Activated naive CD8-positive, alpha-beta T cell treated with anti-CD3 and anti-CD28 coated beads, Interleukin-2, amount 50 U/mL, for 24 hours (primary cell): ENCODE results near the gene GLS.
"Not testable (repeated sequence)": the region's sequence is repeated elsewhere in the genome, so short reads cannot be mapped to it uniquely, and the experiment has no call there.

Source experiments
- ATAC-seq: fragments of 150-1000 bp; cut with Tn5 transposase; one replicate; pipeline ENCODE4 v1.10.0; 2021
- DNase-seq: peaks from one replicate; pipeline ENCODE4 v3.0.0; 2021
- H3K27ac Mint-ChIP-seq: one replicate; pipeline ENCODE4 v1.8.0; 2021; ENCODE audit warnings: mild to moderate bottlenecking, mixed read lengths
- H3K27me3 Mint-ChIP-seq: one replicate; pipeline ENCODE4 v1.8.0; 2021; ENCODE audit warnings: mixed read lengths
- H3K36me3 Mint-ChIP-seq: one replicate; pipeline ENCODE4 v1.8.0; 2021; ENCODE audit warnings: low read depth, mixed read lengths
- H3K4me1 Mint-ChIP-seq: one replicate; pipeline ENCODE4 v1.8.0; 2021; ENCODE audit warnings: mixed read lengths
- H3K4me3 Mint-ChIP-seq: one replicate; pipeline ENCODE4 v1.8.0; 2021; ENCODE audit warnings: mild to moderate bottlenecking, moderate library complexity, mixed read lengths
- H3K9me3 Mint-ChIP-seq: one replicate; pipeline ENCODE4 v1.8.0; 2021; ENCODE audit warnings: mixed read lengths

The GLS gene

DNA sequence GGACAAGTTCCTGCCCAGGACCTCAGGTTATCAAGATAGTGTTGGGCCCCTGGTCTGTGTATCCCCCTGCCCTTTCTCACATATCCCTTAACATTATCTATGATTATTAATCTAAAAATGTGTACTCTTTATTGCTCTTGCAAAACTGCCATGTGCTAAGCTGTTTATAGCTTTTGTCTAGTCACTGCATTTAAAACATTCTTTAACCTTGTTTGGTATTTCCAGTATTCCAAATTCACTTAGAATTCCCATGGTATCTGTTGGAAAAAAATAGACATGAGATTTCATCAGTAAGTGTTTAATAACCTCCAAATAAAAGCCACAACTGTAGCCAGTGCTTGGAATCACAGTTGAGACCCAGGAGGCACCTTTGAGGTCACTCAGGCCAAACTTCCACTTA, 16.2 kb upstream of the GLS start:
- DNase-seq = no peak
- Mint-ChIP-seq H3K36me3 (peaks cover 17% of the 10 kb centered on the region), H3K9me3 (peaks cover 11% of the 10 kb centered on the region), H3K27me3 (no peaks in the 10 kb centered on the region), H3K4me3 (no peak overlapping the region), H3K27ac (no peak overlapping the region), H3K4me1 (peaks cover 22% of the 10 kb centered on the region)
- ATAC-seq = no peak

GRCh38 chr2:190867212-190867611, 13.4 kb upstream of the GLS start:
- no peaks in the 10 kb centered on the region for H3K27me3 Mint-ChIP-seq
- H3K4me3 Mint-ChIP-seq = no peak overlapping the region
- no peak overlapping the region for H3K27ac Mint-ChIP-seq
- ATAC-seq (no peak), DNase-seq (no peak)
- peaks cover 9% of the 10 kb centered on the region for H3K36me3 Mint-ChIP-seq
- H3K9me3 Mint-ChIP-seq = peaks cover under 1% of the 10 kb centered on the region
- peaks cover 19% of the 10 kb centered on the region for H3K4me1 Mint-ChIP-seq

- no peak overlapping the region for H3K4me3 Mint-ChIP-seq
- H3K4me1 Mint-ChIP-seq = peaks cover 13% of the 10 kb centered on the region
- no peaks in the 10 kb centered on the region for H3K27me3 Mint-ChIP-seq
- peaks cover 5% of the 10 kb centered on the region for H3K36me3 Mint-ChIP-seq
- DNase-seq (no peak), ATAC-seq (no peak)
- H3K9me3 Mint-ChIP-seq = no peaks in the 10 kb centered on the region
- H3K27ac Mint-ChIP-seq = no peak overlapping the region
Observed at GRCh38 chr2:190867832-190868231, 12.8 kb upstream of the GLS start.

DNA sequence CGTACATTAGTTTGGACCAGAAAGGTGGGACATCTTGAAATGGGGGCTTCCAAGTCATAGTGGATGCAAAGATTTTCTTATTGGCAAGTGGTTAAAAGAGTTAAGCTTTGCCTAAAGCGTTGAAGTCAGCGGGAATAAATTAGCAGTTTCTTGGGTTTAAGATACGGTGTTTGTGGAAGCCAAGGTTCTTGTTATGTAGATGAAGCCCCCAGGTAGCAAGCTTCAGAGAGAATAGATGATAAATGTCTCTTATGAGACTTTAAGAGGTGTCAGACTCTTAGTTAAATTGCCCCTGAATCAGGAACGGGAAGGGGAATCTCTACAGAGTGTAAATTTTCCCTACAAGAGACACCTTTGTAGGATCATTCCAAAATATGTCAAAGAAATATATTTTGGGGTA, 10.9 kb upstream of the GLS start:
- Mint-ChIP-seq H3K27me3 (no peaks in the 10 kb centered on the region), H3K4me3 (no peak overlapping the region), H3K36me3 (peaks cover 5% of the 10 kb centered on the region), H3K9me3 (no peaks in the 10 kb centered on the region), H3K27ac (no peak overlapping the region), H3K4me1 (no peaks in the 10 kb centered on the region)
- ATAC-seq = no peak
- DNase-seq = no peak

- ATAC-seq, H3K27ac Mint-ChIP-seq, H3K9me3 Mint-ChIP-seq, H3K4me3 Mint-ChIP-seq, H3K36me3 Mint-ChIP-seq, DNase-seq, H3K27me3 Mint-ChIP-seq: not testable (repeated sequence)
- peaks cover 23% of the 10 kb centered on the region for H3K4me1 Mint-ChIP-seq
Observed at GRCh38 chr2:190873451-190873850, 7.2 kb upstream of the GLS start.

DNA sequence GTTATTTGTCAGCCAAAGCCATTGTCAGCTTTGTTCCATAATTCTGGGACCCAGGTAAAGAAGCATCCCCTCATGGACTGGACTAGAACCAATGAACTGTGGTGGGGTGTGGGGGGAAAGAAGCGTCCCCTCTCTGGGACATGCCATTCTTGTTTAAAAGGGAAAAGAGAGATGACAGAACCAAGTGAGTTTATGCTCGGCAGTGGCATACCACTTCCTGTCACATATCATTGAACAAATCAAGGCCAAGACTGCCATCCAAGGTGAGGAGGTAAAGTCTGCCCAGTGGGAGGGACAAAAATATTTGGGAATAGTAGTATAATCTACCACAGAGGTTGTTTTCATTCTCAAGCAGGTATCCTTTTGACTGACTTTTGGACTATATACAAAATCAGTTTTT, 4.7 kb upstream of the GLS start:
- H3K27ac Mint-ChIP-seq = peak overlapping the region; percentile 50
- H3K4me3 Mint-ChIP-seq = no peak overlapping the region
- H3K27me3 Mint-ChIP-seq = no peaks in the 10 kb centered on the region
- ATAC-seq (no peak), DNase-seq (no peak)
- peaks cover 3% of the 10 kb centered on the region for H3K36me3 Mint-ChIP-seq
- no peaks in the 10 kb centered on the region for H3K9me3 Mint-ChIP-seq
- H3K4me1 Mint-ChIP-seq = peaks cover 39% of the 10 kb centered on the region

GRCh38 chr2:190876631-190877030, 4.0 kb upstream of the GLS start:
- H3K4me1 Mint-ChIP-seq = peaks cover 40% of the 10 kb centered on the region
- no peaks in the 10 kb centered on the region for H3K27me3 Mint-ChIP-seq
- no peak for ATAC-seq
- H3K4me3 Mint-ChIP-seq = no peak overlapping the region
- no peak overlapping the region for H3K27ac Mint-ChIP-seq
- H3K9me3 Mint-ChIP-seq = no peaks in the 10 kb centered on the region
- DNase-seq = no peak
- H3K36me3 Mint-ChIP-seq = peaks cover 3% of the 10 kb centered on the region

GRCh38 chr2:190877436-190877835, 3.2 kb upstream of the GLS start:
- H3K36me3 Mint-ChIP-seq = peaks cover 9% of the 10 kb centered on the region
- no peak overlapping the region for H3K4me3 Mint-ChIP-seq
- no peak for DNase-seq
- H3K27me3 Mint-ChIP-seq = peaks cover 4% of the 10 kb centered on the region
- H3K9me3 Mint-ChIP-seq = no peaks in the 10 kb centered on the region
- ATAC-seq = no peak
- H3K27ac Mint-ChIP-seq = no peak overlapping the region
- H3K4me1 Mint-ChIP-seq = peaks cover 44% of the 10 kb centered on the region

GRCh38 chr2:190879474-190880377, 895 bp upstream of the GLS start:
- peak; percentile 59 for DNase-seq
- Mint-ChIP-seq H3K4me3 (peak overlapping the region; percentile 90), H3K27ac (peak overlapping the region; percentile 96), H3K27me3 (peaks cover 4% of the 10 kb centered on the region), H3K36me3 (peaks cover 30% of the 10 kb centered on the region), H3K9me3 (no peaks in the 10 kb centered on the region), H3K4me1 (peaks cover 57% of the 10 kb centered on the region)
- ATAC-seq = peak; percentile 5

DNA sequence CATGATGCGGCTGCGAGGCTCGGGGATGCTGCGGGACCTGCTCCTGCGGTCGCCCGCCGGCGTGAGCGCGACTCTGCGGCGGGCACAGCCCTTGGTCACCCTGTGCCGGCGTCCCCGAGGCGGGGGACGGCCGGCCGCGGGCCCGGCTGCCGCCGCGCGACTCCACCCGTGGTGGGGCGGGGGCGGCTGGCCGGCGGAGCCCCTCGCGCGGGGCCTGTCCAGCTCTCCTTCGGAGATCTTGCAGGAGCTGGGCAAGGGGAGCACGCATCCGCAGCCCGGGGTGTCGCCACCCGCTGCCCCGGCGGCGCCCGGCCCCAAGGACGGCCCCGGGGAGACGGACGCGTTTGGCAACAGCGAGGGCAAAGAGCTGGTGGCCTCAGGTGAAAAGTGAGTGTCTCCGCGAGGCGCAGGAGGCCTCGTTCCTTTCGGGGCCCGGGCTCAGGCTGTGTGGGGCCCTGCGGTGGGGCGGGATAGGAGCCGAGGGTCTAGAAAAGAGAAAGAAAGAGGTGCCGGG, 520 bp downstream of the GLS start:
- H3K9me3 Mint-ChIP-seq = no peaks in the 10 kb centered on the region
- peak; percentile 1 for ATAC-seq
- peak overlapping the region; percentile 98 for H3K27ac Mint-ChIP-seq
- no peak for DNase-seq
- peak overlapping the region; percentile 93 for H3K4me3 Mint-ChIP-seq
- peaks cover 57% of the 10 kb centered on the region for H3K4me1 Mint-ChIP-seq
- H3K36me3 Mint-ChIP-seq = peaks cover 37% of the 10 kb centered on the region
- H3K27me3 Mint-ChIP-seq = peaks cover 4% of the 10 kb centered on the region

GRCh38 chr2:190881598-190882410, 1.2 kb downstream of the GLS start:
- Mint-ChIP-seq H3K36me3 (peaks cover 37% of the 10 kb centered on the region), H3K27me3 (peaks cover 4% of the 10 kb centered on the region), H3K4me3 (peak overlapping the region; percentile 93), H3K4me1 (peaks cover 57% of the 10 kb centered on the region), H3K9me3 (no peaks in the 10 kb centered on the region), H3K27ac (peak overlapping the region; percentile 98)
- DNase-seq = peak; percentile 72
- ATAC-seq = peak; percentile 71

GRCh38 chr2:190882411-190882766, 1.8 kb downstream of the GLS start:
- Mint-ChIP-seq H3K4me1 (peaks cover 59% of the 10 kb centered on the region), H3K9me3 (no peaks in the 10 kb centered on the region), H3K4me3 (peak overlapping the region; percentile 93), H3K27me3 (peaks cover 4% of the 10 kb centered on the region), H3K27ac (peak overlapping the region; percentile 98), H3K36me3 (peaks cover 37% of the 10 kb centered on the region)
- DNase-seq (no peak), ATAC-seq (no peak)

DNA sequence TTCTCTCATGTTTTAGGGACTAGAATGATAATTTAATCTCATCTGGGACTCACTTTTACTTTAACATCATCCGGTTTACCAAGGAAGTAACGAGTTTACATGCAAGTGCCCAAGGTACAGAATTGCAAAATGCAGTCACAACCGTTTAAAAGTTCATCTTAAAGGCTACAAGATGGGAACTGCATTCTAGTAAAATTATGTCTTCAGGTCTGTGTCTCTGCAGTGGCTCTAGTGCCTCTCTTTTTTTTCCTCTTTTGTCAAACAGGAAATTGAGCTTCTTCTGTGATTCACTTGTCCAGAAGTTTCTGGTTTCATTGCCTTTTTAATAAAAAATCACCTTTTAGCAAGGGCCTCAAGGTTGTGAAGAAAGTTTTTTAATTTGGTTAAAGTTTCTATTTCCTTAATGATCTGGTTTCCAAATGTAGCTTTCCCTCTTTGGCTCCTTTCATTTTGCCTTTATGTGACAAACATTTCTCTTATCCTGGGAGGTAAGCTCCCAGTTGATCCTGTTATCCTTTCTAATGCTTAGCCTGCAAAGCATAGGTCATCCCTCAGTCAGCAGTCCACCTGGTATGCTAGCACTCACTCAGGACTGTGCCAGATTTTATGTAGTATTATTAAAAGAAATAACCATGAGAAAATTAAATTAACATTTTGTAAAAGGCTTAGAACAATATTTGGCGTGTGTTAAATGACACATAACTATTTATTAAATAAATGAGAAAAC, 2.4 kb downstream of the GLS start:
- H3K4me1 Mint-ChIP-seq = peaks cover 64% of the 10 kb centered on the region
- ATAC-seq = no peak
- peaks cover 43% of the 10 kb centered on the region for H3K36me3 Mint-ChIP-seq
- DNase-seq = no peak
- no peaks in the 10 kb centered on the region for H3K9me3 Mint-ChIP-seq
- peak overlapping the region; percentile 93 for H3K4me3 Mint-ChIP-seq
- H3K27ac Mint-ChIP-seq = peak overlapping the region; percentile 98
- peaks cover 4% of the 10 kb centered on the region for H3K27me3 Mint-ChIP-seq

- ATAC-seq, H3K27ac Mint-ChIP-seq, DNase-seq, H3K27me3 Mint-ChIP-seq, H3K9me3 Mint-ChIP-seq: not testable (repeated sequence)
- Mint-ChIP-seq H3K4me3 (peak overlapping the region; percentile 57), H3K36me3 (peaks cover 58% of the 10 kb centered on the region), H3K4me1 (peaks cover 72% of the 10 kb centered on the region)
Observed at GRCh38 chr2:190885844-190886243, 5.2 kb downstream of the GLS start.
